ENCODE results near the gene AVP. TPM values are rescaled to one million over a fixed set of nuclear protein-coding genes. Genes with fewer than 3 reads are reported as not detected.

The AVP gene
- total and polyA plus RNA-seq, 2 donors (not counting 3 experiments of a cell fraction or from before 2014, with no cell fraction given) = not detected

DNA sequence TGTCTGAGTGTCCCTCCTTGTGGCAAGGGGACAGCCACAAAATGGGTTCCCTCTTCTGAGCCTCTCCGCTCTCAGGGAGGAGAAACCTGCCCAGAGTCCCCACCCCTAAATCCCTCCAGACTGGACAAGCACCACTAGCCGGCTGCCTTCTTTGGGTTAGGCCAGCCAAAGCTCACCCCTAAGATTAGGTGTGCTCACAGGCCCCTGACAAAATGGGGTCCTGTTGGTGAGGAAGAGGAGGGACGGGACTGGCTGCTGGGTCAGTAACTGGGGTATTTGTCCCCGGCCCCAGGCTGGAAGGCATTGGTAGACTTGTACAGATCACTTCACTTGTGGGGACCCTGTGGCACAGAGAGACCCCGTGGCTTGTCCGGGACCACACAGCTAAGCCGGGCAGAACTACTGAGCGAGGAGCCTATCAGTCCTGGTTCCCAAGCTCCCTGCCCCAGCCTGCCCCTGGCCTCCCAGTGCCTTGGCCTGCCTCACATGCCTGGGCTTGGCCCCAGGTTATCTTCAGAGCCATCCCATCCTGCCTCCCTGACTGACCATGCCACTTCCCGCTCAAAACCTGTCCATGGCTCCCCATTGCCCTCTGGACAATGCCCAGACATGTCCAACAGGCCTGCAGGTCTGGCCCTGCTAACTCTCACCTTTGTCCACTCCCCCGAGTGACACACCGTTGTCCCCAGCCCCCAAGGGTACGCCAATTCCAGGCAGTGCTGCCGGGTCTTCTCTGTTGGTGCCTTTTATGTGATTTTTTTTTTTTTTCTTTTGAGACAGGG lies 10.5 kb upstream of the AVP start:
- peak overlapping the region; percentile 47 for H2AFZ ChIP-seq (ENCODE audit: low read depth, low read length)
- dilution Hi-C loops (cut with MboI; ENCODE audit: extremely low pct_ligation_motif_present, low sequenced_read_pairs) (no loop called here), intact Hi-C loops (cut with micrococcal nuclease) (no loop called here)
- H3K27ac ChIP-seq (ENCODE audit: insufficient read depth, low read depth, low read length) = no peak overlapping the region
- H3K9me1 ChIP-seq (replicated peaks; ENCODE audit: control insufficient read depth, extremely low read depth, insufficient read depth, low read length) = no peaks in the 10 kb centered on the region
- no peak overlapping the region for H3K4me3 ChIP-seq (replicated peaks in 1 of 3; ENCODE audit: insufficient read depth in 1 of 3, low read depth in 1 of 3, low read length in 3 of 3)
- H3K4me2 ChIP-seq (ENCODE audit: insufficient read depth, low read length) = no peak overlapping the region
- no peaks in the 10 kb centered on the region for H3K79me2 ChIP-seq (ENCODE audit: control insufficient read depth, insufficient read depth, low read length)
- no peak for DNase-seq (ENCODE audit: low read depth, low spot score)
- no TSS peak for BruUV-seq (replicated peaks)
- ChIA-PET POLR2A (no interaction called here), CTCF (interaction anchor here (1.4 kb wide), 2 partner anchors 19 to 41 kb away, joined by 3 to 4 read pairs; no protein-coding TSS in a partner anchor)
- peaks cover 0 to 6% of the 10 kb centered on the region in 2 experiments for H3K27me3 ChIP-seq (ENCODE audit: control insufficient read depth in 2 of 2, insufficient read depth in 2 of 2, low read length in 2 of 2)
- H4K20me1 ChIP-seq (replicated peaks; ENCODE audit: control insufficient read depth, extremely low read depth, insufficient read depth, low read length) = no peaks in the 10 kb centered on the region
- H3K36me3 ChIP-seq (ENCODE audit: control insufficient read depth in 2 of 2, extremely low read depth in 1 of 2, insufficient read depth in 2 of 2, low read length in 2 of 2) = no peaks in the 10 kb centered on the region
- H3K9ac ChIP-seq (replicated peaks; ENCODE audit: extremely low read depth, insufficient read depth, low read length) = no peak overlapping the region
- H3K9me3 ChIP-seq (replicated peaks; ENCODE audit: control insufficient read depth, insufficient read depth, low read length) = no peaks in the 10 kb centered on the region
- FAIRE-seq = no peak
- TF ChIP-seq EZH2 (IDR thresholded peaks at IDR 0.05; ENCODE audit: borderline replicate concordance, low read depth, low read length, severe bottlenecking) = no peak
- TF ChIP-seq MYC (IDR thresholded peaks at IDR 0.05; ENCODE audit: low read depth, low read length) = no peak
- no peak for TF ChIP-seq POLR2AphosphoS5 (IDR thresholded peaks at IDR 0.05; ENCODE audit: insufficient read depth, low read depth, low read length)
- no peak for TF ChIP-seq POLR2A (IDR thresholded peaks at IDR 0.05; ENCODE audit: low read depth, low read length)
- TF ChIP-seq CTCF (IDR thresholded peaks at IDR 0.05; ENCODE audit: extremely low read depth in 1 of 2, insufficient read depth in 1 of 2, low read depth in 1 of 2, low read length in 2 of 2) = no peak
- no peak for TF ChIP-seq GATA2 (IDR thresholded peaks at IDR 0.05; ENCODE audit: insufficient read depth, insufficient read length, low read depth, low read length)
- no peak for TF ChIP-seq FOS (IDR thresholded peaks at IDR 0.05; ENCODE audit: borderline replicate concordance, insufficient read depth, low read length)
- no peak for TF ChIP-seq MAX (IDR thresholded peaks at IDR 0.05; ENCODE audit: insufficient read depth, insufficient read length)
- TF ChIP-seq JUN (IDR thresholded peaks at IDR 0.05; ENCODE audit: borderline replicate concordance, insufficient read depth, insufficient read length, low read depth) = no peak
- peaks cover 6% of the 10 kb centered on the region for H3K4me1 ChIP-seq (ENCODE audit: control insufficient read depth, extremely low read depth, insufficient read depth, low read length)
